ENCODE data around the gene ATP1A4. TPM values are rescaled to one million over a fixed set of nuclear protein-coding genes. Genes with fewer than 3 reads are reported as not detected.
A peak's percentile ranks its signal among the peaks of the same experiment; 100 is the strongest.

ATP1A4 gene
- total and polyA plus RNA-seq, 10 of the 15 experiments (the other 5 are each of a cell fraction or from before 2014, with no cell fraction given): 0.31 to 1.0 (median 0.54) TPM

GRCh38 chr1:160163615-160164014 is 12.2 kb downstream of the ATP1A4 start:
- ChIA-PET RAD21 (ENCODE audit: unreplicated experiment) (no interaction called here), SMC1A (ENCODE audit: uncharacterized antibody, unreplicated experiment) (interaction anchor here (0.8 to 1.7 kb wide), 2 partner anchors 97 to 175 kb away, joined by 3 to 4 read pairs; no protein-coding TSS in a partner anchor), POLR2A (no interaction called here), CTCF (interaction anchor here (0.7 to 4.0 kb wide), 4 partner anchors 26 to 213 kb away, joined by 3 to 26 read pairs (median 4); partner anchors contain the start of gene CASQ1)
- peaks cover 17% of the 10 kb centered on the region for H3K4me1 ChIP-seq (ENCODE audit: control insufficient read depth, insufficient read depth, low read length)
- no peaks in the 10 kb centered on the region for H3K9me3 ChIP-seq (replicated peaks; ENCODE audit: control insufficient read depth, insufficient read depth, low read length)
- intact Hi-C loops (cut with micrococcal nuclease; ENCODE audit: unreplicated experiment): no loop called here
- BruUV-seq (replicated peaks): no TSS peak
- no peaks in the 10 kb centered on the region; a peak in 1 of 4 replicates for H3K27me3 ChIP-seq (replicated peaks in 1 of 2; ENCODE audit: control insufficient read depth in 2 of 2, insufficient read depth in 2 of 2, low read length in 1 of 2)
- ATAC-seq (no peak; the same call in 2 of the 3 replicates), DNase-seq (ENCODE audit: low read depth, low spot score) (no peak), FAIRE-seq (no peak)
- H3K79me2 ChIP-seq (ENCODE audit: control insufficient read depth, insufficient read depth, low read length): no peaks in the 10 kb centered on the region
- TF ChIP-seq RAD21 (IDR thresholded peaks at IDR 0.05; ENCODE audit: insufficient read depth, low read depth, low read length) (0 out of 2 replicates have a peak, but pooled peaks have one; percentile 11), NFIC (IDR thresholded peaks at IDR 0.05; ENCODE audit: low read depth, low read length) (no peak)
- no peak overlapping the region for H3K4me3 ChIP-seq
- H2AFZ ChIP-seq (ENCODE audit: control insufficient read depth, low read depth, low read length): no peak overlapping the region
- no peak overlapping the region for H3K9ac ChIP-seq (ENCODE audit: control insufficient read depth, insufficient read depth, low read length)
- H4K20me1 ChIP-seq (ENCODE audit: control insufficient read depth, insufficient read depth): no peaks in the 10 kb centered on the region
- no peak overlapping the region for H3K4me2 ChIP-seq (ENCODE audit: control insufficient read depth, insufficient read depth)
- no peak overlapping the region for H3K27ac ChIP-seq (ENCODE audit: control insufficient read depth, insufficient read depth)
- 100% methylated on average over 1 of the region's 1 CpG for WGBS (ENCODE audit: insufficient coverage, insufficient replicate concordance, low lambda C conversion rate, missing lambda C conversion rate)
- in situ Hi-C loops (cut with MboI): no loop called here
- H3K36me3 ChIP-seq (ENCODE audit: control insufficient read depth in 2 of 2, insufficient read depth in 2 of 2, low read length in 1 of 2): no peaks in the 10 kb centered on the region

GRCh38 chr1:160164121-160164520 is 12.7 kb downstream of the ATP1A4 start:
- ChIA-PET SMC1A (ENCODE audit: uncharacterized antibody, unreplicated experiment) (interaction anchor here (0.8 kb wide), 1 partner anchor 175 kb away, joined by 3 read pairs; no protein-coding TSS in a partner anchor), RAD21 (ENCODE audit: unreplicated experiment) (no interaction called here), POLR2A (interaction anchor here (0.7 kb wide), 1 partner anchor 26 kb away, joined by 3 read pairs; no protein-coding TSS in a partner anchor), CTCF (interaction anchor here (0.7 to 4.0 kb wide), 4 partner anchors 88 to 213 kb away, joined by 3 to 26 read pairs (median 4); no protein-coding TSS in a partner anchor)
- no peak for ATAC-seq
- no peak overlapping the region for H3K27ac ChIP-seq (ENCODE audit: control insufficient read depth, insufficient read depth)
- H3K4me1 ChIP-seq (ENCODE audit: control insufficient read depth, insufficient read depth, low read length): peaks cover 18% of the 10 kb centered on the region
- H3K9me3 ChIP-seq (replicated peaks; ENCODE audit: control insufficient read depth, insufficient read depth, low read length): no peaks in the 10 kb centered on the region
- H3K27me3 ChIP-seq (replicated peaks in 1 of 2; ENCODE audit: control insufficient read depth in 2 of 2, insufficient read depth in 2 of 2, low read length in 1 of 2): no peaks in the 10 kb centered on the region; a peak in 1 of 4 replicates
- H4K20me1 ChIP-seq (ENCODE audit: control insufficient read depth, insufficient read depth): no peaks in the 10 kb centered on the region
- H3K4me3 ChIP-seq: no peak overlapping the region
- H3K36me3 ChIP-seq (ENCODE audit: control insufficient read depth in 2 of 2, insufficient read depth in 2 of 2, low read length in 1 of 2): no peaks in the 10 kb centered on the region
- FAIRE-seq: no peak
- 82% methylated on average over 10 of the region's 10 CpGs for WGBS (ENCODE audit: insufficient coverage, insufficient replicate concordance, low lambda C conversion rate, missing lambda C conversion rate)
- H3K9ac ChIP-seq (ENCODE audit: control insufficient read depth, insufficient read depth, low read length): no peak overlapping the region
- H2AFZ ChIP-seq (ENCODE audit: control insufficient read depth, low read depth, low read length): no peak overlapping the region
- in situ Hi-C loops (cut with MboI): no loop called here
- no peaks in the 10 kb centered on the region for H3K79me2 ChIP-seq (ENCODE audit: control insufficient read depth, insufficient read depth, low read length)
- no TSS peak for BruUV-seq (replicated peaks)
- intact Hi-C loops (cut with micrococcal nuclease; ENCODE audit: unreplicated experiment): no loop called here
- no peak for DNase-seq (ENCODE audit: low read depth, low spot score)
- H3K4me2 ChIP-seq (ENCODE audit: control insufficient read depth, insufficient read depth): no peak overlapping the region
- TF ChIP-seq IRF5 (IDR thresholded peaks at IDR 0.05; ENCODE audit: borderline replicate concordance): no peak
- no peak for TF ChIP-seq ZNF217 (IDR thresholded peaks at IDR 0.05)
- TF ChIP-seq BCL11A (IDR thresholded peaks at IDR 0.05; ENCODE audit: low read depth, low read length): no peak
- no peak for TF ChIP-seq ATF3 (IDR thresholded peaks at IDR 0.05; ENCODE audit: borderline replicate concordance, extremely low read depth, low read depth, low read length)
- TF ChIP-seq PRDM15 (CRISPR knock-in tag; IDR thresholded peaks at IDR 0.05): no peak
- no peak for TF ChIP-seq ZNF24 (IDR thresholded peaks at IDR 0.05)
- TF ChIP-seq PAX8 (IDR thresholded peaks at IDR 0.05): no peak
- TF ChIP-seq MEF2B (IDR thresholded peaks at IDR 0.05; ENCODE audit: partially characterized antibody, poor library complexity, severe bottlenecking): no peak
- TF ChIP-seq BHLHE40 (IDR thresholded peaks at IDR 0.05; ENCODE audit: borderline replicate concordance in 1 of 2, low read depth in 2 of 2, low read length in 1 of 2): no peak
